HCT116 (cell line): ENCODE data around the gene PPP2R5C. TPM values are rescaled to one million over a fixed set of nuclear protein-coding genes. Genes with fewer than 3 reads are reported as not detected.

Source experiments
- ATAC-seq: fragments of 200-7000 bp; cut with Tn5 transposase; 2 replicates; pipeline ENCODE4 v1.9.1; 2020; ENCODE audit warnings: mild to moderate bottlenecking, moderate library complexity
- BruUV-seq: library from RNA; stranded (reverse); fragments of 400-500 nt; replicated peaks from 2 replicates; lab custom pipeline; 2021; lab: Mats Ljungman, UMichigan
- CTCF ChIA-PET: fragments of 300-600 bp; sonication (Branson Sonifier 250); formaldehyde crosslinking; loops from one replicate; lab custom pipeline; 2021; ENCODE audit warnings: antibody characterized with exemption; lab: Charles Lee
- POLR2A ChIA-PET: fragments of 300-600, 350-600 bp; sonication (Branson Sonifier 250); formaldehyde crosslinking; loops from one replicate; lab custom pipeline; 2021; ENCODE audit warnings: antibody characterized with exemption; lab: Charles Lee
- RAD21 ChIA-PET, 2 experiments: fragments of 300-600 bp; sonication (Branson Sonifier 250); formaldehyde crosslinking; loops; one replicate each; lab custom pipeline; 2023; ENCODE audit warnings: low total read pairs in 2 of 2; ENCODE audit not compliant: uncharacterized antibody in 2 of 2, unreplicated experiment in 2 of 2, low non-redundant PET in 1 of 2; lab: Charles Lee
- DNase-seq: peaks from one replicate; pipeline ENCODE4 v3.0.0-alpha.2; 2010; ENCODE audit warnings: low read depth, low spot score
- H2AFZ ChIP-seq: fragments of 200-600 bp; shearing (Covaris generic), sonication (generic); 2 replicates; pipeline ENCODE4 v1.6.1; 2017; ENCODE audit warnings: low read depth, mixed run types, mixed read lengths, antibody characterized with exemption, low read length; ENCODE audit not compliant: poor library complexity, severe bottlenecking
- H3K27ac ChIP-seq: 2 replicates; pipeline ENCODE4 v1.5.1; 2012; ENCODE audit warnings: low read depth, low read length
- H3K27me3 ChIP-seq: fragments of 200-600 bp; sonication (generic); 2 replicates; pipeline ENCODE4 v1.6.1; 2016; ENCODE audit warnings: mixed run types, low read length, mixed read lengths; ENCODE audit not compliant: insufficient read depth
- H3K36me3 ChIP-seq, 2 experiments: fragments of 200-500 bp in 1 of 2; fragments of 200-600 bp in 1 of 2; sonication (Bioruptor generic) in 1 of 2; sonication (generic) in 1 of 2; 2 replicates each; pipeline versions ENCODE4 v1.5.1 to v1.6.1; 2014 to 2016; ENCODE audit warnings: low read length in 2 of 2, inconsistent platforms in 1 of 2, mixed read lengths in 1 of 2, mixed run types in 1 of 2; ENCODE audit not compliant: insufficient read depth in 2 of 2, control insufficient read depth in 1 of 2
- H3K4me1 ChIP-seq, 2 experiments: fragments of 200-600 bp in 1 of 2; sonication (generic) in 1 of 2; 2 replicates each; pipeline versions ENCODE4 v1.5.1 to v1.6.1; 2012 to 2017; ENCODE audit warnings: low read length in 2 of 2, inconsistent platforms in 1 of 2, mild to moderate bottlenecking in 1 of 2, mixed read lengths in 1 of 2, mixed run types in 1 of 2, moderate library complexity in 1 of 2; ENCODE audit not compliant: insufficient read depth in 2 of 2, control insufficient read depth in 1 of 2
- H3K4me2 ChIP-seq: fragments of 200-600 bp; sonication (generic); 2 replicates; pipeline ENCODE4 v1.6.1; 2017; ENCODE audit warnings: mixed run types, low read length, mixed read lengths
- H3K4me3 ChIP-seq, 2 experiments: fragments of 200-600 bp in 1 of 2; sonication (generic) in 1 of 2; replicated peaks in 1 of 2; 2 replicates each; pipeline ENCODE4 v1.5.1; 2011 to 2016; ENCODE audit warnings: low read length in 2 of 2, control low read depth in 1 of 2, low read depth in 1 of 2, mild to moderate bottlenecking in 1 of 2, mixed read lengths in 1 of 2, mixed run types in 1 of 2
- H3K79me2 ChIP-seq: fragments of 200-600 bp; sonication (generic); 2 replicates; pipeline ENCODE4 v1.6.1; 2017; ENCODE audit warnings: mild to moderate bottlenecking, mixed run types, low read length, moderate library complexity, mixed read lengths; ENCODE audit not compliant: insufficient read depth
- H3K9ac ChIP-seq: fragments of 200-600 bp; sonication (generic); 2 replicates; pipeline ENCODE4 v1.6.1; 2016; ENCODE audit warnings: low read length, mixed read lengths
- H3K9me2 ChIP-seq: fragments of 200-600 bp; sonication (generic), shearing (Covaris generic); 2 replicates; pipeline ENCODE4 v1.6.1; 2017; ENCODE audit warnings: mixed run types, mild to moderate bottlenecking, moderate library complexity; ENCODE audit not compliant: insufficient read depth
- H3K9me3 ChIP-seq, 2 experiments: fragments of 200-500 bp in 1 of 2; fragments of 200-600 bp in 1 of 2; sonication (Bioruptor generic) in 1 of 2; sonication (generic) in 1 of 2; 2 replicates each; pipeline ENCODE4 v1.6.1; 2014 to 2017; ENCODE audit warnings: low read length in 2 of 2, mixed read lengths in 2 of 2, inconsistent platforms in 1 of 2, low read depth in 1 of 2, mild to moderate bottlenecking in 1 of 2, mixed run types in 1 of 2, moderate library complexity in 1 of 2; ENCODE audit not compliant: control insufficient read depth in 1 of 2, insufficient read depth in 1 of 2
- H4K20me1 ChIP-seq: fragments of 200-600 bp; sonication (generic), shearing (Covaris generic); 2 replicates; pipeline ENCODE4 v1.6.1; 2017; ENCODE audit warnings: mixed run types, mild to moderate bottlenecking, moderate library complexity; ENCODE audit not compliant: insufficient read depth
- CEBPB ChIP-seq: IDR thresholded peaks from 2 replicates; pipeline ENCODE4 v1.6.1; 2012; ENCODE audit warnings: low read depth
- CTCF ChIP-seq, 3 experiments: fragments of 200-600 bp in 1 of 3; sonication (generic) in 1 of 3; IDR thresholded peaks in 2 of 3; conservative IDR thresholded peaks in 1 of 3; 2 replicates each; pipeline ENCODE4 v1.5.1; 2012 to 2017; ENCODE audit warnings: low read depth in 2 of 3, low read length in 2 of 3, antibody characterized with exemption in 1 of 3, borderline replicate concordance in 1 of 3, control low read depth in 1 of 3, mild to moderate bottlenecking in 1 of 3, mixed read lengths in 1 of 3, mixed run types in 1 of 3, moderate library complexity in 1 of 3; ENCODE audit not compliant: insufficient read depth in 1 of 3
- ELF1 ChIP-seq: IDR thresholded peaks from 2 replicates; pipeline ENCODE4 v1.6.1; 2012; ENCODE audit warnings: low read depth, borderline replicate concordance
- FOSL1 ChIP-seq: IDR thresholded peaks from 2 replicates; pipeline ENCODE4 v1.6.1; 2012; ENCODE audit warnings: low read depth
- JUND ChIP-seq: IDR thresholded peaks from 2 replicates; pipeline ENCODE4 v1.6.1; 2012
- POLR2AphosphoS5 ChIP-seq: IDR thresholded peaks from 2 replicates; pipeline ENCODE4 v1.6.1; 2011; ENCODE audit warnings: mild to moderate bottlenecking, low read depth, low read length, moderate library complexity
- RAD21 ChIP-seq: IDR thresholded peaks from 2 replicates; pipeline ENCODE4 v1.6.1; 2012; ENCODE audit warnings: low read depth, mild to moderate bottlenecking
- REST ChIP-seq: IDR thresholded peaks from 2 replicates; pipeline ENCODE4 v1.6.1; 2012; ENCODE audit warnings: low read depth
- YY1 ChIP-seq: IDR thresholded peaks from 2 replicates; pipeline ENCODE4 v1.6.1; 2011; ENCODE audit warnings: low read length, low read depth, moderate library complexity, mild to moderate bottlenecking; ENCODE audit not compliant: insufficient replicate concordance; ENCODE audit errors: extremely low read depth
- intact Hi-C: fragments of 100-400 bp; cut with micrococcal nuclease; formaldehyde crosslinking; loops from 2 replicates; pipeline ENCODE4 v1.10.0; 2022
- total RNA-seq: library from RNA; stranded (reverse); gene quantifications from one replicate; pipeline ENCODE4 v1.2.1, GENCODE V29; 2021; ENCODE audit not compliant: unreplicated experiment
- TF ChIP-seq, protein P1 (sequence below): IDR thresholded peaks from 2 replicates; pipeline ENCODE4 v1.6.1; 2012

The PPP2R5C gene
- total RNA-seq, 1 experiment from 2014 or later, result 117 TPM

- Histone ChIP-seq H3K27me3 (no peaks in the 10 kb centered on the region), H3K9ac (no peak overlapping the region), H3K36me3 (no peaks in the 10 kb centered on the region), H3K4me2 (no peak overlapping the region), H3K9me2 (no peaks in the 10 kb centered on the region), H2AFZ (no peak overlapping the region), H3K79me2 (peaks cover 64% of the 10 kb centered on the region), H3K27ac (no peak overlapping the region), H3K4me3 (no peak overlapping the region), H4K20me1 (0 out of 2 replicates have a peak, but pooled peaks cover 5% of the 10 kb centered on the region), H3K4me1 (no peaks in the 10 kb centered on the region), H3K9me3 (no peaks in the 10 kb centered on the region)
- BruUV-seq, result no TSS peak
- POLR2A ChIA-PET, result no interaction called here
- no peak for TF ChIP-seq CEBPB
- no peak for TF ChIP-seq RAD21
- no peak for TF ChIP-seq YY1
- no peak for TF ChIP-seq ELF1
- no peak for TF ChIP-seq JUND
- no peak for TF ChIP-seq CTCF (IDR thresholded peaks at IDR 0.05 in 2 of 3, conservative IDR thresholded peaks at IDR 0.05 in 1 of 3; ENCODE audit: borderline replicate concordance in 1 of 3, insufficient read depth in 1 of 3, low read depth in 2 of 3, low read length in 2 of 3)
- no peak for TF ChIP-seq POLR2AphosphoS5
- TF ChIP-seq FOSL1, result no peak
- TF ChIP-seq REST, result no peak
- TF ChIP-seq, protein P1, sequence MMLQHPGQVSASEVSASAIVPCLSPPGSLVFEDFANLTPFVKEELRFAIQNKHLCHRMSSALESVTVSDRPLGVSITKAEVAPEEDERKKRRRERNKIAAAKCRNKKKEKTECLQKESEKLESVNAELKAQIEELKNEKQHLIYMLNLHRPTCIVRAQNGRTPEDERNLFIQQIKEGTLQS, result no peak
- CTCF ChIA-PET, result no interaction called here
- no peak for ATAC-seq
- intact Hi-C loops, result no loop called here
- no peak for DNase-seq
- RAD21 ChIA-PET, result no interaction called here
Measured at GRCh38 chr14:101845896-101846295, 84.4 kb downstream of the PPP2R5C start.
